NCI-H774 (cell line): ENCODE data around the gene BABAM2.
"Not testable (repeated sequence)": the region's sequence is repeated elsewhere in the genome, so short reads cannot be mapped to it uniquely, and the experiment has no call there.

ENCODE experiments used
- DNase-seq: peaks from one replicate; lab custom pipeline; 2025; lab: John Stamatoyannopoulos, UW

The BABAM2 gene

GRCh38 chr2:28080911-28081310 is 190.4 kb downstream of the BABAM2 start:
- DNase-seq = no peak

GRCh38 chr2:28082131-28082530 is 191.6 kb downstream of the BABAM2 start:
- no peak for DNase-seq

GRCh38 chr2:28083476-28083875 is 192.9 kb downstream of the BABAM2 start:
- no peak for DNase-seq

- no peak for DNase-seq
Measured at GRCh38 chr2:28084564-28084963, 194.0 kb downstream of the BABAM2 start.

GRCh38 chr2:28085201-28085600 is 194.7 kb downstream of the BABAM2 start:
- DNase-seq = no peak

GRCh38 chr2:28086611-28087010 is 196.1 kb downstream of the BABAM2 start:
- DNase-seq = no peak

GRCh38 chr2:28088970-28089369 is 198.4 kb downstream of the BABAM2 start:
- DNase-seq = no peak

GRCh38 chr2:28089486-28089885 is 199.0 kb downstream of the BABAM2 start:
- no peak for DNase-seq

GRCh38 chr2:28093308-28093707 is 202.8 kb downstream of the BABAM2 start:
- no peak for DNase-seq

- DNase-seq = no peak
Measured at GRCh38 chr2:28093768-28094167, 203.2 kb downstream of the BABAM2 start.

GRCh38 chr2:28094739-28095138 is 204.2 kb downstream of the BABAM2 start:
- no peak for DNase-seq

- no peak for DNase-seq
Measured at GRCh38 chr2:28095622-28096021, 205.1 kb downstream of the BABAM2 start.

- DNase-seq = no peak
Measured at GRCh38 chr2:28096421-28096820, 205.9 kb downstream of the BABAM2 start.

- no peak for DNase-seq
Measured at GRCh38 chr2:28098501-28099225, 208.1 kb downstream of the BABAM2 start.

GRCh38 chr2:28101123-28101522 is 210.6 kb downstream of the BABAM2 start:
- DNase-seq = no peak

- no peak for DNase-seq
Measured at GRCh38 chr2:28101892-28102291, 211.4 kb downstream of the BABAM2 start.

- no peak for DNase-seq
Measured at GRCh38 chr2:28102455-28102874, 211.9 kb downstream of the BABAM2 start.

GRCh38 chr2:28103611-28104010 is 213.1 kb downstream of the BABAM2 start:
- DNase-seq = no peak

GRCh38 chr2:28108143-28108542 is 217.6 kb downstream of the BABAM2 start:
- DNase-seq = no peak

- DNase-seq = not testable (repeated sequence)
Measured at GRCh38 chr2:28113771-28114170, 223.2 kb downstream of the BABAM2 start.

- no peak for DNase-seq
Measured at GRCh38 chr2:28117104-28117596, 226.6 kb downstream of the BABAM2 start.

- DNase-seq = no peak
Measured at GRCh38 chr2:28119631-28120030, 229.1 kb downstream of the BABAM2 start.

- DNase-seq = no peak
Measured at GRCh38 chr2:28128281-28128950, 237.9 kb downstream of the BABAM2 start.
